Fibroblast of gingiva (primary cell): Measurements from ENCODE around the gene HEBP1.
A peak's percentile ranks its signal among the peaks of the same experiment; 100 is the strongest.

Experiments used
- DNase-seq: peaks from one replicate; pipeline ENCODE4 v3.0.0-alpha.2; 2011; ENCODE audit warnings: low read depth

HEBP1 gene

DNA sequence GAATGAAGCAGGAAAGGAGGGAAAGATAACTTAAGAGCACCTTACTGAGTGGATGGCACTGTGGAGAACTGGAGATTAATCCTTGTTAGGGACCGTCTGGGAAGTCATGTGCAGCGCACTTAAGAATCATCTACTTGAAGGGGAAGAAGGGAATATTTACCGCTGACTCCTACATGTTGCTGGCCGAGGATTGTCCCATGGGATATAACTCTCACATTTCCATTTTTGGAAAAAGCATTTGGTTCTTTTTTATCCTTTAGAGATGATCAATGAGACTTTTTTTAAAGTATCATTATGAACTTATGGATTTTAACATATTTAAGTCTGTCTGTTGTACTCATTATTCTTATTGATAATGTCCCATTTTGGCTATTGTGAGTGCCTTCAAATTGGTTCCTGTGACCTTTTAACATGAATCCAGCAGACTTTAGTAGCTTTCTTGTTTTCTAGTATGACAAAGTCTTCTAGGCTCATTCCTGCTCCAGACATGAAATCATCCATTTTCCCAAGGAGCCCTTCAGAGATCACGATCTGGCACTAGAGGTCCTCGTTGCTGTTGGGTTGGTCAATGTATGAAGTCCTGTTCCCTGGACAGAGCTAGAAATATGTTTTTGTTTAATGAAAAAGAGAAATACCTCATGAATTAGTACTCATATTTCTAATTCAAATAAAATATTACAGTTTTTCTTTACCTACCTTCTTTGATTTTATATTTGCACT is 23.9 kb upstream of the HEBP1 start:
- peak; percentile 63 for DNase-seq

DNA sequence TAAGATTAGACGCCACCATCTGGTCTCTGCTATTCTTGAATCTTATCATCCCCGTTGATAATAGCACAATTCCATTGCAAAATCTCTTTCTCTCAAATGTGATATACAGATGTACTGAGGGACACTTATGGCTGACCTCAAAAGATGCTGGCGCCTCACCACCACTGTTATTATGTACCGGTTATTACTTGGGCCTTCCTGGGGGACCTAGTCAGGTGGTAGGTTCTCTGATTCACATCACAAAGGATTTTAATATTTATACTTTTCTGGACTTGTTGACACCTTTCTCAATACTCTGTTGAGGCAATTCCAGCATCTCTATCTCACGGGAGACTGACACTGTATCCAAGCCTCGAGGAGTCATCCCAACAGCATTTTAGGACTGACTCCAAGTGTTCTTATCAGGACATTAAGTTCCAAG is 22.8 kb upstream of the HEBP1 start:
- no peak for DNase-seq

DNA sequence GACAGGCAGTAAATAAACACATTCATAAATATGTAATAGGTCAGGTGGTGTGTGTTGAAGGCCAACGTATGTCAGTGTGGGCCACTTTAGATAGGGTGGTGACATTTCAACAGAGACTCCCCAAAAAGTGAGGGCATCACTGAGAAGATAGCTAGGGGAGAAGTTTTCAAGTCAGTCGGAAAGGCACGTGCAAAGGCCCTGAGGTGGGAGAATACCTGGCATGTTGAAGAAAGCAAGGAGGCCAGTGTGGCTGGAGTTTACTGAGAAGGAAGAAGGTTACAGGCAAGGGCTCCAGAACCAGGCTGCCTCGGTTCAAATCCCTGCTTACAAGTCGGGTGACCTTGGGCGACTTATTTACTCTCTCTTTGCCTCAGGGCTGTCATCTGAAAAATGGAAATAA is 11.0 kb upstream of the HEBP1 start:
- no peak for DNase-seq

DNA sequence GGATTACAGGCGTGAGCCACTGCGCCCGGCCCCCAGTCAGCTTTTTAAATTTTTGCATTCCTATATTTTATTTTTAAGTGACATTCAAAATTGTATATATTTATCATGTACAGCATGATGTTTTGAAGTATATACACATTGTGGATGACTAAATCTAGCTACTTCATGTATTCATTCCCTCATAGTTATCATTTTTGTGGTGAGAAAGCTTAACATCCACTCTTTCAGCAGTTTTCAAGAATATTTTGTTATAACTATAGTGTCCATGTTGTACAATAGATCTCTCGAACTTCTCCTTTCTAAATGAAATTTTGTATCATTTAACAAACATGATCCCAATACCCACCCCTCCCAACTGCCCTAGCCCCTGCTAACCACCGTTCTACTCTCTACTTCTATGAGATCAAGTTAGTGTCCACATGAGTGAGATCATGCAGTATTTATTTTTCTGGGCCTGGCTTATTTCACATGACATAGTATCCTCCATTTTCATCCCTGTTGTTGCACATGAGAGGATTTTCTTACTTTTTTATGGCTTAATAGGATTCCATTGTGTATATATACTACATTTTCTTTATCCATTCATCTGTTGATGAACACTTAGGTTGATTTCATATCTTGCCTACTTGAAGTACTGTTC is 8.8 kb upstream of the HEBP1 start:
- DNase-seq: no peak

DNA sequence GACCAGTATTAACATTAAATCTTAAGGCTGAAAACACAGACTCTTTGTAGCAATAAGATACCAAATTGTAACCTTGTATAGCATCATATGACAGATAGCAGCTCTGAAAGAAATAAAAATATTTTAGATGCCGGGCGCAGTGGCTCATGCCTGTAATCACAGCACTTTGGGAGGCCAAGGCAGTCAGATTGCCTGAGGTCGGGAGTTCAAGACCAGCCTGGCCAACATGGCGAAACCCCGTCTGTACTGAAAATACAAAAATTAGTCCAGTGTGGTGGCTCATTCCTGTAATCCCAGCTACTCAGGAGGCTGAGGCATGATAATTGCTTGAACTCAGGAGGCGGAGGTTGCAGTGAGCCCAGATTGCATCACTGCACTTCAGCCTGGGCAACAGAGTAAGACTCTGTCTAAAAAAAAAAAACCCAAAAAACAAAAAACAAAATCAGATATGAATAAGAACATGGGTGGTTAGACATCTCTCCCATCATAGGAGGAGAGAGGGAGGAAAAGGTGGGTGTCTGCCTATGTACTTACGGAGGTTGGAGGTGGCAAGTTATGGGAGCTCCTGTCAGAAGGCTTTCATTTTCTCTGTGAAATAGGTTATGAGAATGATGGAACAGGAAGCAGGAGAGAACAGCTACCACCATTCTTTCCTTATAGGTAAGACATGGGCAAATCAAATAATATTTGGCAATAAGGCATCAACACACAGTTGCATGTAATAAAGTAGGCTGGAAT is 7.6 kb upstream of the HEBP1 start:
- DNase-seq: no peak

DNA sequence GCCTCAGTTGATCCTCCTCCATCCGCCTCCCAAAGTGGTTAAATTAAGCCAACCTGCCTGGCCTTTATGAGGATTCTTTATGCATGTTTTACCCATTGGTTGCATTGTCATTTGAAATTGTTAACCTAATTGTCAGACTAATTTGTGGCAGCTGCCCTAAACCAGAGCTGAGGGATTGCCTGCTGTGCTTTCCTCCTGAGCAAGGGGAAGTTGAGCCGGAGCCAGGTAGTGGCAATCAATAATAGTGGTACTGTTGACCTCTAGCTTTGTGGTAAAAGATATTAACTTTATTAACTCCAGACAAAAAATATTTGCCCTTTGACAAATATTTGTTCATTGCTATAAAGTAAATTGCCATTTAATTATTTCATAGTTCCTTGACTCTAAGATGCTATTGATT is 5.6 kb upstream of the HEBP1 start:
- DNase-seq: no peak

DNA sequence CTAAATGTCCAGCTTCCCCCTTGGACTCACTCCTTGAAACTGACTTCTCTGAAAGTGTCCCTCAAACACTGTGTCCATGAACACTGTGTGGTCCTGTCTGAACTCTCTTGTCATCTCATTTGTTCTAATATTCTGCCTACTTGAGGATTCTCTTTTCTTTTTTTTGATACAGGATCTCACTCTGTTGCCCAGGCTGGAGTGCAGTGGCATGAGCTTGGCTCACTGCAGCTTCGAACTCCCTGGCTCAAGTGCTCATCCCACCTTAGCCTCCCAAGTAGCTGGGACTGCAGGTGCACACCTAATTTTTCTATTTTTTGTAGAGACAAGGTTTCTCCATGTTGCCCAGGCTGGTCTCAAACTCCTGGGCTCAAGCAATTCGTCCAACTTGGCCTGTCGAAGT is 4.9 kb upstream of the HEBP1 start:
- DNase-seq: no peak

DNA sequence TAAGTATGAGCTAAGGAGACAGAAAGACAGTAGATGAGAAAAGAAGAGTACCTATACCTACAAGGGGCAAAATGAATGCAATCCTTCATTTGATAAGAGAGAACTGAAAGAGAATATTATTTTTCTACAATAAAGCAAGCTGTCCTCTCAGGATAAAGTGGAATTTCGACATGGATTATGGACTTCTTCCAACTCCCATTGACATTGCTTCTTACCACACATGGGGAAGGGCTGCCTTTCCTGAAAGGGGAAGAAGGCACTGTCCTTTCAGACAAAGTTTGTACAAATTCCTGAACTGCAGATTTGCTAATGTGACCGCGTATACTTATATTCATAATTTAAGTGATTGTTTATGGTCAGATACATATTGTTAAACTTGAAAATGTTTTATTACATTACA is 4.3 kb upstream of the HEBP1 start:
- peak; percentile 35 for DNase-seq

DNA sequence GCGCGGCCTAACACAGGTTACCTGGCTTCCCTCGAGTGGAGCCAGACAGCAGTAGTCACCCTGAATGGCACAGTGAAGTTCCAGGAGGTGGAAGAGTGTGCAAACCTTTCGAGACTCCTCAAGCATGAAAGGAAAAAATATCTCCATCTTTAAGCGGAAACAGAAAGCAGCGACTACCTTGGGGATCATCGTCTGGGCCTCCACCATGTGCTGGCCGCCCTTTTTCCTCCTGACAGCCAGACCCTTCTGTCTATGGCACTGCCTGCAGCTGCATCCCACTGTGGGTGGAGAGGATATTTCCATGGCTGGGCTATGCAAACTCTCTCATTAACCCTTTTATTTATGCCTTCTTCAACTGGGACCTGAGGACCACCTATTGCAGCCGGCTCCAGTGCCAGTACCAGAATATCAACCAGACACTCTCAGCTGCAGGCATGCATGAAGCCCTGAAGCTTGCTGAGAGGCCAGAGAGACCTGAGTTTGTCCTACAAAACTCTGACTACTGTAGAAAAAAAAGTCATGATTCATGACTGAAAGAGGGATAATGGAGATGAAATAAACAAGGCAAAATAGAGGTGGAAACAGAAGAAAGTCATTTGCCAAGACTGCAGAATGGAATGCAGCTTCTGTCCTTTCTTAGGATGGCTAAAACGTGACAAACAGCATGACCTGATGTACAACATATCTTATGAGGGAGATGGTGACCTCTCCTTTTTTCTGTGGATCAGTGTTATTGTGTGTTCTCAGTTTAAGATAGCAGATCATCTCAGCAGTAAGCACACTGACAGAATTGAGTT is 2.4 kb upstream of the HEBP1 start:
- no peak for DNase-seq

DNA sequence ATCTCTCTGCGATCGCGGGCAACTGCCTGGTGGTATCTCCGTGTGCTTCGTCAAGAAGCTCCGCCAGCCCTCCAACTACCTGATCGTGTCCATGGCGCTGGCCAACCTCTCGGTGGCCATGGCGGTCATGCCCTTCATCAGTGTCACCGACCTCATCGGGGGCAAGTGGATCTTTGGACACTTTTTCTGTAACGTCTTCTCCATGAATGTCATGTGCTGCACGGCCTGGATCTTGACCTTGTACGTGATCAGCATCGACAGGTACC is 1.6 kb upstream of the HEBP1 start:
- DNase-seq: no peak

DNA sequence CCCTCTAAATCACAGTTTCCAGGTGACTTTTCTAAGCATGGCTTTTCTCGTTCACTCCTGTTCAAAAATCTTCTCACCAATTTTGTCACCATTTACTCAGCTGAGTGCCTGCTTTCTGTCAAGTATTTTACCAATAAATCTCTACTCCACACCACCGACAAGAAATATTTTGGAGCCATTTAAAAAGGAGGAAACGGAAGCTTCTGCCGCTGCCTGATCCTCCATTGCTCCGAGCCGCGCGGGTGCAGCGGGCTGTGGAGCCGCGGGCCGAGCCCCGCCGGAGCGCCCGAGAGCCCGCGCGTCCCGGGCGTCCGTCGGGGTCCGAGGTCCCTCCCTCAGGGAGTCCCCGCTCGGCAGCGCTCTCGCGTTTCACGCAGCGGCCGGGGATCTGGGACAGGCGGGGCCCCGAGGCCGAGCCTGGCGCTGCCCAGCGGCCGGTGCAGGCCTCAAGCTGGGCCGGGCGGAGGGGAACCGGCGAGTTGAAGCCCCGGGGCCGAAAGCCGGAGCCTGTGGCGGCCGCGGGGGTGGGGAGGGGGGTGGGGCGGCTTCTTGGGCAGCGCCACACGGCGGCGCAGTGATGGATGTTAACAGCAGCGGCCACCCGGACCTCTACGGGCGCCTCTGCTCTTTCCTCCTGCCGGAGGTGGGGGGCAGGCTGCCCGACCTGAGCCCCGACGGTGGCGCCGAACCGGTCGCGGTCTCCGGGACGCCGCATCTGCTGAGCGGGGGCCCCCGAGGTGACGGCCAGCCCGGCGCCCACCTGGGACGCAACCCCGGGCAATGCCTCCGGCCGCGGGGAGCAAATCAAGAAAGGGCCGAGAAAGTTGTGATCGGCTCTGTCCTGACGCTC is 1.1 kb upstream of the HEBP1 start:
- peak; percentile 58 for DNase-seq

DNA sequence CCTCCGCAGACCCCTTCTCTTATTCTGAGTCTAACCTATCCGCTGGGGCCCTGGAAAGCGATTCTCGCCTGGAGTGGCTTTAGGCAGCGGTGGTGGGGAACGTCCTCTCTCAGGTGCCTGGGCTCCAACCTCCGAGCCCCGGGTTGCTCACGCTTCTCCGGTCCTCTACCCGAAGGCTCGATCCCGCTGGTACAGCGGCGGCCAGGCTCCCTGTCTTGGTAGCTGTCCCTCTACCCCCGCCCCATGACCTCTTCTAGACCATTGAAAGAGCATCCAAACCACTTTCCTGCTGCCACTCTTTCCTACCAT is 505 bp upstream of the HEBP1 start:
- DNase-seq: peak; percentile 16

DNA sequence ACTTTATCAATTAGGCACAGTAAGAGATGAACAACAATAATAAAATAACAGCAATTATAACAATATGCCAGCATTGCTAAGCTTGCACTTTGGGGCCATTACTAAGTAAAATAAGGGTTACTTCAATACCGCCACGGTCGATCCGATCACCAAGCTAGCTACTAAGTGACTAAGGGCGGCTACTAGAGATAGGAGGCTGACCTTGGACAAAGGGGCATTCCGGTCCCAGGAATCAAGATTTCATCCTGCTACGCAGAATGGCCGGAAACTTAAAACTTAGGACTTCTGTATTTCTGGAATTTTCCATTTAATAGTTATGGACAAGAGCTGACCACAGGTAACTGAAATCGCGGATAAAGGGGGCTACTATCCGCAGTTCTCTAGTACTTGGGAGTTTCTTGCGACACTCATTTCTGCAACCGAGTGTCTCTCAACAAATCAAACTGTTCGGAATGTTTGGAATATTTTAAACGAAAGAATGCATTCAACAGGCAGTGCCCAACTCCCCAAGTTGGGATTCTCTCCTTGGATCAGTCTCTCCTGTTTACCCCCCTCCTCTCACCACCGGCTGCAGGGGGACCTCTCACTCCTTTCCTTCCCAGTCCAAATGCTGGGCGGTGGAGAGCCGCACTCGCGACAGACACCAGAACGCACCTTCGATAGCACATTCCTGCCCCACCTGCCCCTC is 650 bp downstream of the HEBP1 start:
- DNase-seq: peak; percentile 6

DNA sequence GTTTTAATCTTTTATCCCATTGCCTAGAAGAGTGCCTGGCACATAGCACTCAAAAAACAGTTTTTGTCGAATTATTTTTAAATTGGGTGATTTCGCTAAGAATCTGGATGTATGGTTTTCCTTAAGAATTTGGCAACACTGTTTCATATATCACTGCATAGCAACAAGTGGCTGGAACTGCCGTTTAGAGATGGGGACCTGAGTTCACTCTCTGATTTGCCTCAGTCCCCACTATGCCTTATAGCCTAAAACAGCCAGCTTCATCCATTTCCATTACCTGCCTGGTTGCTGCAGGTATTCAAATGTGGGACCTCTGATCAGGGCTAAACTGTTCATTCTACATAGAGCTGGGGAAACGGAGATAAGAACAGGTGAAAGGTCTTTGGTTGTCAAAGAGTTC is 1.8 kb downstream of the HEBP1 start:
- no peak for DNase-seq

DNA sequence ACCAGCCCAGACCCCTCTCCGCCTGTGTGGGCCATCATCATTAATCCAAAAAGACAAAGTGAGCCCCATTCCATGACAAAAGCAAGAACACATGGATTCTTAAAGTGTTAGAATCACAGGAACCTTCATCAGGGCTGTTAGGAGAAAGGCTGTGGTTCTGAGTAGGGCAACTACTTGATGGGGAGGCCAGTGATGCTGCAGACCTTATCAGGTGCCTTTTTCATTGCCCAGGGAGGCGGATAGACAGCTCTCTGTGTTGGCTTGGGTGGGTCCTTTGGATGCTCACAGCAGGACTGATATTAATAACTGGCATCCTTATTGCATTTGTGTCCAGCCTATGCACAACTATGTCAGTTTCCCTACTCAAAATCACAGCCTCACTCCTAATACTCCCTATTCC is 2.3 kb downstream of the HEBP1 start:
- DNase-seq: no peak

DNA sequence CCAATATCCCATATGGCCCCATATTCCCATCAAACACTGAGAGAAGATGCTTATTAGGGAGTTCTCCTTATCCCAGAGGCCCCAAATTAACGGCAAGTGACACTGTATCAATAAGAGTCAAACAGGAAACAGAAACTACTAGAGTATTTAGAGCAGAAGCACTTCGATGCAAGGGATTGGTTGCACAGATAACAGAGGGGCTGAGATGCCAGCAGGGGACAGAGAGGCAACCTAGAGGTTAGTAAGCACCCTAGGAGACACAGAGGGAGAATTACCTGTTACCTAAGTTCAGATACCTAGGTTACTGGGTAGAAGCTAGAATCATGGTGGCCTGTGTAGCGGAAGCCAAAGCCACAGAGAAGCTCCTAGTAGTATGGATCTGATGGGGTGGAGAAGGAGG is 2.9 kb downstream of the HEBP1 start:
- DNase-seq: no peak

DNA sequence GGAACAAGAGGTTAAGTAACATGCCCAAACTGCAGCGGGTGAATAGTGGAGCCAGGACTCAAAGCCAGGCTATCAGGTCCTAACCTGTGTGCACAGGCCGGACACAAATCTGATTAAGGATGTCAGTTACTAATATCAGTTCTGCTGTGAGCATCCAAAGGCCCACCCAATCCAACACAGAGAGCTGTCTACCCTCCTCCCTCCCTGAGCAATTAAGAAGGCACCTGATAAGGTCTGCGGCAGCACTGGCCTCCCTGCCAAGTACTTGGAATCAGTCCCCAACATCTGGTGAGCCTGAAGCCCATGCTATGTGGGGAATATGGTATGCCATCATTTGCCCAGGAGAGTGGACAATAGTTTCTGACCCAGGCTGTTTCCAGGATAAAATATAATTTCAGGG is 3.9 kb downstream of the HEBP1 start:
- DNase-seq: no peak

DNA sequence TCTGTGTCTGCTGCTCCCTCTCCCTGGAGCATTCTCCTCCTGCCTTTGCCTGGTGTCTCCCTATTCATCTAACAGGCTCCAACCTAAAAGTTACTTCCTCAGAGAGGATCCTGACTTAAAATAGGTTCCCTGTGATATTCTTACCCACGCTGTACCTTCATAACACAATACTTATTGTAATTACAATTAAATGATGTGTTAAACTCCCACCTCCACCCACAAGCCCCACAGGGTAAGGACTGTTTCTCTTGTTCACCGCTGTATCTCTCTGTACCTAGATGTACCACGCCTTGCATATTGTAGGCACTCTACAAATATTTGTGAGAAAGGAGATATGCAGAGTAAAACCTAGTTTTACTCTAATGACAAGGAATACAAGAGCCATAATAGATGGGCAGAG is 5.0 kb downstream of the HEBP1 start:
- DNase-seq: no peak

DNA sequence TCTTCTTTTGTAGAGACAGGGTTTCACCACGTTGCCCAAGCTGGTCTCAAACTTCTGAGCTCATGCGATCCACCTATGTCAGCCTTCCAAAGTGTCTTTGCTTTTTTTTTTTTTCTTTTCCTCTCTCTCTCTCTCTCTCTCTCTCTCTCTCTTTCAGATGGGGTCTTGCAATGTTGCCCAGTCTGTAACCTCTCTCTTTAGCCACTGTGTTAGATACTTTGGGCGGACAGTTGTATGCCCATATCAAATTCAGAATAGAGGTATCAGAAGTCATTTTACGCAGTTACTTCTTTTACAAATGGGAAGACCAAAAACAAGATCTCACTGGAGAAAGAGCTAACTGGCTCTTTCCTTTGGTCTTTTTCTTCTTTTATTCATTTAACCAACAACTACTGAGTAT is 6.7 kb downstream of the HEBP1 start:
- DNase-seq: no peak

DNA sequence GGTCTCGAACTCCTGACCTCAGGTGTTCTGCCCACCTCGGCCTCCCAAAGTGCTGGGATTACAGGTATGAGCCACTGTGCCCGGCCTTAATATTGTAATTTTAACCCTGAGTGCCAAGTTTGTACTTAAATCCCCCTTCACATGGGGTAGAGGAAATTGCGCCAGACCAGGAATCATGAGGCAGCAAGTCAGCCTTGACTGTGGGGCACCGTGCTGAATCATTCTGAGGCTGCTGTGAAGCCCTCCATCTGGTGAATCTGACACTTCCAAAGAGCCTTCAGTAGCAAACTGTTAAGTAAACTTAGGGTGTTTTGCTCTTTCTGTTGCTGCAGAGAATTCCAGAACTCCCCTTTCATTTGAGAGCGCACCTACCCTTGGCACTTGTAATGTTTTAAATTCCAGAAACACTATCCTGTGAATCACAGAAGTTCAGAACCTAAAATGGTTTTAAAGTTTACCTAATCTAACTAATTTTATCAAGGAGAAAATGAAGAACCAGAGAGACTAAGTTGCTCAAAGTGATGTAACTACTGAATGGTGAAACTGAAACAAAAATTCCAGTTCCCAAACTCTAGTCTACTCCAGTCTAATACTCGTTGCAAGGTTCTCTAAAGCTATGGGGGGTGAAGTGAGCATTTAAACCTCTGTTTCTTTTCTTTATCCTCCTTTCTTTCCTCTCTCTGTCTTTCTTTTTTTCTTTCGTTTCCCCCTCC is 7.5 kb downstream of the HEBP1 start:
- DNase-seq: peak; percentile 96
